ENCODE results near the gene ZNF474.

Gene ZNF474

DNA sequence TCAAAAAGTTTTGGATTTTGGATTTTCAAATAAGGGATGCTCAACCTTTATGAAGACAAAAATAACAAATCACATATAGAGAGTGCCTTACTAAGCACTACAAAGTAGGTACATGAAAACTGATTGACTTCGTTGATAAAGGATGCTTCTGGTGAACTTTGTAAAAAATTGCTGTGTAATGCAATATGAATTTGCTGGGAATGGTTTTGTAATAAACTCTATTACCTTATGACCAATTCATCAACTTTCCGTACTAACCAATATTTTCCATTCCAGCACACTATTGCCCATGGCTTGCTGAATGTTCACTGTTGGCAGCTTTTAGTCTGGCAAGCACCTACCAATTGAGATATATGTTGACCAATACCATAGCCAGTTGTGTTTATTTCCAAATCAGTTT, 23.4 kb upstream of the ZNF474 start:
- TF ChIP-seq CTCF (IDR thresholded peaks at IDR 0.05; ENCODE audit: borderline replicate concordance, insufficient read depth, low read depth, low read length): no peak

DNA sequence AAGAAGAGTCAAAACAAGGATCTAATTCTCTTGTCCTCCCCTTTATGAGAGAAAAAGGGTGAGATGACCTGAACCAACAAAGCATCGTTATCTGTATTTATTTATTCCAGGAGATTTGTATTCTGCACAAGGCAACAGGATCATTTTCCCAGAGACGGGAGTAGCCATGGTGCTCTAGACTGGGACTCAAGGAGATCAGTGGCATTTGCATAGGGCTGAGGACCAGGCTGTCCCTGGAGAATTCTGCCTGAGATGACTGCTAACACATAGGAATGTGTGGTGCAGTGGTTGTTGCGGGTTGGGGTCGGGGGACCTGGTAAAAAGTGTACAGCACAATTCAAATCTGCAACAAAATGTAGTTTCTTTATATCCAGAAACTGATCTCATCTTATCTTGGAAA, 22.3 kb upstream of the ZNF474 start:
- no peak for TF ChIP-seq CTCF (IDR thresholded peaks at IDR 0.05; ENCODE audit: borderline replicate concordance, insufficient read depth, low read depth, low read length)
- H3K4me3 ChIP-seq (ENCODE audit: low read depth, low read length): no peak overlapping the region

More for the DNA sequence above, 23.4 kb upstream of the ZNF474 start:
- H3K4me3 ChIP-seq (ENCODE audit: low read depth, low read length): no peak overlapping the region

DNA sequence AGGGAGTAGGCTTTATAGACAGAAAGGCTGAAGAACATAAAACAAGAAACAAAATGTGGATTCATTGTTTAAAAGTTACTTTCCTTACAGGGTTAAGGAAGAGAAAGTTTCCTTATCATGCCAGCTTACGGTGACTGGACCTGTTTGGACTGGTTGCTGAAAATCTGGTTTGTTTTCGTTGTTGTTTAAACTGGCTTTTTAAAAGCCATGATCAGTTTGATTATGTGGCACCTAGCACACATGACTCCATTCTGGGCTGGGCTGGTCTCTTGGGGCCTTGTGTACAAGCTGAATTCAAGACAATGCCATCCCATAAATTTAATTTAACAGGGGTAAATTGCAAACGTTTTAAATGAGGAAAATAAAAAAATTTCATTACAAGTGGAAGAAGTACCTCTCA, 18.4 kb upstream of the ZNF474 start:
- no peak overlapping the region for H3K4me3 ChIP-seq (ENCODE audit: low read depth, low read length)
- no peak for TF ChIP-seq CTCF (IDR thresholded peaks at IDR 0.05; ENCODE audit: borderline replicate concordance, insufficient read depth, low read depth, low read length)

GRCh38 chr5:122111460-122111859, 17.9 kb upstream of the ZNF474 start:
- no peak overlapping the region for H3K4me3 ChIP-seq (ENCODE audit: low read depth, low read length)
- no peak for TF ChIP-seq CTCF (IDR thresholded peaks at IDR 0.05; ENCODE audit: borderline replicate concordance, insufficient read depth, low read depth, low read length)

DNA sequence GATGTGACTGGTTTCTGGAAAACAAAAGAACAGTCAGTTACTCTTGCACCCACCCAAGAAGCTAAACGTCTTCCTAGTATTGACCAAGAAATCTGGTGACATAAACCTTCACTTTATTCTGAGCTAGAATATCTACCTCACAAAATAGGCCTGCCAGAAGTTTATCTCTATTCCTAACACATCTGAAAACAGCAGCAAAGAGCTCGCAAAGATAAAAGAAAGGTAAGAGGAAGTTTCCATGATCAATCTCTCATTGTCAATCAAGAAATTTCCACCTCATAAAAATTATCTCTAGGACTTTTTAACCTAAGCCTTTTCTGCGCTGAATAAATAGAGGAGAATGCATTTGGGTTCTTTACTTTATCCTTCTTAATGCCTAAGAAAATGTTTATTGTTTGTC, 17.3 kb upstream of the ZNF474 start:
- TF ChIP-seq CTCF (IDR thresholded peaks at IDR 0.05; ENCODE audit: borderline replicate concordance, insufficient read depth, low read depth, low read length): no peak
- no peak overlapping the region for H3K4me3 ChIP-seq (ENCODE audit: low read depth, low read length)

GRCh38 chr5:122112733-122113558, 16.4 kb upstream of the ZNF474 start:
- TF ChIP-seq CTCF (IDR thresholded peaks at IDR 0.05; ENCODE audit: borderline replicate concordance, insufficient read depth, low read depth, low read length): no peak
- no peak overlapping the region for H3K4me3 ChIP-seq (ENCODE audit: low read depth, low read length)

DNA sequence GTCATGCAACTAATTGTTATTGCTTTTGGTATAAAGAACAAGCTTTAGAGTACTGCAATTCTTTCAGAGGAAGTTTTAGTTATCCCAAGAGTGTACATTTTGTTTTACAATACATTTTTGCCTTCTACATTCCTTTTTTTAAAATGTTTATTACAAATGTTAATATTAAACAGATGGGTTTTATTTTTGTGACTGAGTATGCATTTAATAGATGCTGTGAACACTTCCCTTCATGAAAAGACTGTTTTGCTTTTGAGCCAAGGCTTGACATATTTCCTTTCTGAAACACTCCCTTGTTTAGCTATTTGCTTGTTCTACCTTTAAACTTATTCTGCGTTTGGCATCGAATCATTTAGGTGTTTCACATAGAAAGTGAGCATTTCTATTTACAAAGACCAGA, 14.8 kb upstream of the ZNF474 start:
- no peak overlapping the region for H3K4me3 ChIP-seq (ENCODE audit: low read depth, low read length)
- no peak for TF ChIP-seq CTCF (IDR thresholded peaks at IDR 0.05; ENCODE audit: borderline replicate concordance, insufficient read depth, low read depth, low read length)

Data from GM12875 (cell line).